ENCODE results near the gene PRKRIP1. TPM values are rescaled to one million over a fixed set of nuclear protein-coding genes. Genes with fewer than 3 reads are reported as not detected.
A peak's percentile ranks its signal among the peaks of the same experiment; 100 is the strongest.

Gene PRKRIP1
- total and polyA plus RNA-seq, 2 experiments from 2014 or later, result 25.5 to 29.1 TPM

- Histone ChIP-seq H3K4me2 (no peak overlapping the region), H3K4me3 (no peak overlapping the region), H3F3A (replicated peaks; ENCODE audit: low read depth) (0 out of 2 replicates have a peak, but pooled peaks cover 6% of the 10 kb centered on the region), H3K4me1 (ENCODE audit: insufficient read depth) (0 out of 2 replicates have a peak, but pooled peaks cover under 1% of the 10 kb centered on the region), H4K20me1 (replicated peaks; ENCODE audit: insufficient read depth) (no peaks in the 10 kb centered on the region; the same call in 1 of the 2 replicates), H3K27ac (ENCODE audit: low read depth) (no peak overlapping the region), H3K27me3 (ENCODE audit: insufficient read depth) (no peaks in the 10 kb centered on the region), H3K36me3 (ENCODE audit: insufficient read depth) (0 out of 2 replicates have a peak, but pooled peaks cover 4% of the 10 kb centered on the region), H3K79me2 (replicated peaks; ENCODE audit: insufficient read depth) (no peaks in the 10 kb centered on the region), H2AFZ (no peak overlapping the region), H3K9me2 (ENCODE audit: insufficient read depth) (no peaks in the 10 kb centered on the region)
- H3K9me3 Mint-ChIP-seq, result no peaks in the 10 kb centered on the region
- peak overlapping the region; percentile 77; the same call in 1 of the 2 replicates for H3K27ac Mint-ChIP-seq
- TF ChIP-seq, protein P1, sequence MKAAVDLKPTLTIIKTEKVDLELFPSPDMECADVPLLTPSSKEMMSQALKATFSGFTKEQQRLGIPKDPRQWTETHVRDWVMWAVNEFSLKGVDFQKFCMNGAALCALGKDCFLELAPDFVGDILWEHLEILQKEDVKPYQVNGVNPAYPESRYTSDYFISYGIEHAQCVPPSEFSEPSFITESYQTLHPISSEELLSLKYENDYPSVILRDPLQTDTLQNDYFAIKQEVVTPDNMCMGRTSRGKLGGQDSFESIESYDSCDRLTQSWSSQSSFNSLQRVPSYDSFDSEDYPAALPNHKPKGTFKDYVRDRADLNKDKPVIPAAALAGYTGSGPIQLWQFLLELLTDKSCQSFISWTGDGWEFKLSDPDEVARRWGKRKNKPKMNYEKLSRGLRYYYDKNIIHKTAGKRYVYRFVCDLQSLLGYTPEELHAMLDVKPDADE (IDR thresholded peaks at IDR 0.05), result no peak
- TF ChIP-seq NANOG (IDR thresholded peaks at IDR 0.05; ENCODE audit: borderline replicate concordance) (no peak), EZH2phosphoT487 (IDR thresholded peaks at IDR 0.05; ENCODE audit: unreplicated experiment) (no peak), CTCF (conservative IDR thresholded peaks at IDR 0.05; ENCODE audit: low read depth in 2 of 2) (no peak), ZNF462 (CRISPR knock-in tag; IDR thresholded peaks at IDR 0.05) (no peak), ZNF331 (CRISPR knock-in tag; IDR thresholded peaks at IDR 0.05; ENCODE audit: low read depth) (no peak), ZNF114 (CRISPR knock-in tag; IDR thresholded peaks at IDR 0.05) (no peak), CREB1 (CRISPR knock-in tag; IDR thresholded peaks at IDR 0.05; ENCODE audit: low read depth) (no peak), STAT1 (IDR thresholded peaks at IDR 0.05; ENCODE audit: unreplicated experiment) (no peak), JUNB (IDR thresholded peaks at IDR 0.05; ENCODE audit: unreplicated experiment) (no peak), EZH2 (IDR thresholded peaks at IDR 0.05; ENCODE audit: low read depth, unreplicated experiment) (no peak), POLR2AphosphoS5 (IDR thresholded peaks at IDR 0.05; ENCODE audit: low read depth) (no peak), REST (IDR thresholded peaks at IDR 0.05; ENCODE audit: unreplicated experiment) (no peak)
- no peak overlapping the region for H3K4me3 Mint-ChIP-seq
- DNase-seq (ENCODE audit: low spot score) (no peak), ATAC-seq (peak; percentile 64)
- peaks cover 20% of the 10 kb centered on the region for H3K4me1 Mint-ChIP-seq
- peaks cover 29% of the 10 kb centered on the region for H3K36me3 Mint-ChIP-seq (ENCODE audit: low read depth)
- peaks cover 12% of the 10 kb centered on the region for H3K27me3 Mint-ChIP-seq (ENCODE audit: insufficient read depth, low read depth, poor library complexity)
Observed at GRCh38 chr7:102425639-102426267, 29.6 kb downstream of the PRKRIP1 start.

Measured in GM23338 (cell line).